Right cardiac atrium (tissue), 5 donors: ENCODE data around the gene ELAVL1. TPM values are rescaled to one million over a fixed set of nuclear protein-coding genes. Genes with fewer than 3 reads are reported as not detected.
A peak's percentile ranks its signal among the peaks of the same experiment; 100 is the strongest.

Source experiments
- ATAC-seq, 2 donors: fragments of 200-7000 bp; cut with Tn5 transposase; one replicate each; pipeline versions ENCODE4 v1.8.0 to v1.9.1; 2020; ENCODE audit warnings: moderate library complexity in 2 of 2, mild to moderate bottlenecking in 1 of 2
- DNase-seq, 3 donors: peaks; one replicate each; pipeline ENCODE4 v3.0.0-alpha.2; 2020
- H3K27ac ChIP-seq: one replicate; pipeline ENCODE4 v1.5.1; 2013; ENCODE audit warnings: mild to moderate bottlenecking, low read length, control low read depth, moderate library complexity
- H3K27me3 ChIP-seq: one replicate; pipeline ENCODE4 v1.6.1; 2013; ENCODE audit not compliant: control insufficient read depth, insufficient read depth
- H3K4me1 ChIP-seq: one replicate; pipeline ENCODE4 v1.6.1; 2013; ENCODE audit warnings: low read length; ENCODE audit not compliant: control insufficient read depth, insufficient read depth
- H3K4me3 ChIP-seq: one replicate; pipeline ENCODE4 v1.5.1; 2013; ENCODE audit warnings: low read length, control low read depth
- H3K9me3 ChIP-seq: one replicate; pipeline ENCODE4 v1.6.1; 2013; ENCODE audit warnings: low read length; ENCODE audit not compliant: control insufficient read depth
- WGBS: extraction: QIAGEN DNeasy Blood & Tissue Kit; methylation state at CpG from one replicate; pipeline ENCODE4 v1.1.7; 2013; 5-methylcytosine and 5-hydroxymethylcytosine counted together
- intact Hi-C, 4 donors: fragments of 100-400 bp; cut with DNase I; formaldehyde crosslinking; loops; one replicate each; pipeline versions ENCODE4 v1.11.0 to v1.14.0; 2022 to 2023
- polyA plus RNA-seq: library from polyadenylated mRNA; stranded (reverse); fragments of 200-250 nt; gene quantifications from one replicate; pipeline ENCODE4 v1.2.3, GENCODE V29; 2013
- total RNA-seq, 4 donors: library from RNA; stranded (reverse); fragmentation: NEBNext Ultra II Directional; extraction: Animal tissue kit (Norgen Biotek cat#: 25700); gene quantifications; one replicate each; pipeline ENCODE4 v1.2.1, GENCODE V29; 2021
- donor health status: healthy with polysubstance abuse.
- donor health status: DM: no; HTN: yes; CAD: no.
- donor health status: DM: no; HTN: no; CAD: no.
- donor health status: DM: no; HTN: yes; CAD: no; lungs with severe emphysema.
- donor health status: DM: yes; HTN: yes; CAD: no.

Gene ELAVL1
- total and polyA plus RNA-seq, 5 donors: 28.4 to 67.5 (median 64.2) TPM

- Histone ChIP-seq H3K4me3 (no peak overlapping the region), H3K27ac (no peak overlapping the region), H3K4me1 (peaks cover 4% of the 10 kb centered on the region), H3K9me3 (no peaks in the 10 kb centered on the region), H3K27me3 (no peaks in the 10 kb centered on the region)
- 74% methylated on average over 12 of the region's 12 CpGs for WGBS
- intact Hi-C loops: loop anchor here in 1 of 4 donors (10.0 kb wide), 1 partner anchor 266 kb away; no protein-coding TSS in a partner anchor
- no peak for DNase-seq
- ATAC-seq: no peak
Observed at GRCh38 chr19:7978179-7978825, 27.1 kb downstream of the ELAVL1 start.

- Histone ChIP-seq H3K27ac (no peak overlapping the region), H3K4me1 (peaks cover 4% of the 10 kb centered on the region), H3K27me3 (no peaks in the 10 kb centered on the region), H3K4me3 (no peak overlapping the region), H3K9me3 (no peaks in the 10 kb centered on the region)
- intact Hi-C loops: loop anchor here in 1 of 4 donors (10.0 kb wide), 1 partner anchor 267 kb away; no protein-coding TSS in a partner anchor
- WGBS: 92% methylated on average over 6 of the region's 6 CpGs
- ATAC-seq (no peak), DNase-seq (no peak)
Observed at GRCh38 chr19:7977723-7978040, 27.8 kb downstream of the ELAVL1 start.

DNA sequence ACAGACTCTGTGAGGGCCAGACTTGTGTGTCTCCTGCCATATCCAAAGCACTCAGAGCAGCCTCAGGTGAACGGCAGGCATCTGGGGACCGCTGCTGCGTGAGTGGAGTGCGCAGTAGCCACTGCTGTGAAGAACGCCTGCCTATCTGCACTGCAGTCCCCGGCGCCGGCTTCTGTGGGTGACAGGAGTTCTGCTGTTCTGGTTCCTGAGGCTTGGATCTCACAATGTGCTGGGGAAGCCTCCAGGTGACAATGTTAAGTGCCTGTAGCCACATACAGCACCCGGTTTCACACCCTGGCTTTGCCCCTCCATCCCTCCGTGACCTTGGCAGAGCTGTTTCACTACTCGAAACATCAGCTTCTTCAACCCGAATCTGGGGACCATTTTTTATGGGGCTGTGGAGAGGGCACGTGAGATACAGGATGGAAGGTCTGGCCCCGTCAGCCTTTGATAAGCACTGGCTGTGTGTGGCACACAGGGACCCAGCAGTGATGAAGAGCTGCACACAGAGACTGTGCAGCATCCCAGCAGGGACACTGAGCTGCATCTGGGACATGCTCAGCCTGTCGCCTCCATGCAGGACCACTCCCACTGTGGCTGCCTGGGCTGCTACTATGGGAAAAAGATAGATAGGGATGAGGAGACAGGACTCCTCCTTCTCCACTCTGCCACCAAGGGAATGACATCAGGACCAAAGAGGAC, 28.3 kb downstream of the ELAVL1 start:
- 83% methylated on average over 15 of the region's 15 CpGs for WGBS
- intact Hi-C loops: loop anchor here in 1 of 4 donors (10.0 kb wide), 1 partner anchor 268 kb away; no protein-coding TSS in a partner anchor
- no peaks in the 10 kb centered on the region for H3K9me3 ChIP-seq
- peaks cover 2% of the 10 kb centered on the region for H3K4me1 ChIP-seq
- H3K27ac ChIP-seq: no peak overlapping the region
- H3K27me3 ChIP-seq: no peaks in the 10 kb centered on the region
- DNase-seq (peak in 1 of 3 donors; percentile 48), ATAC-seq (no peak)
- no peak overlapping the region for H3K4me3 ChIP-seq

DNA sequence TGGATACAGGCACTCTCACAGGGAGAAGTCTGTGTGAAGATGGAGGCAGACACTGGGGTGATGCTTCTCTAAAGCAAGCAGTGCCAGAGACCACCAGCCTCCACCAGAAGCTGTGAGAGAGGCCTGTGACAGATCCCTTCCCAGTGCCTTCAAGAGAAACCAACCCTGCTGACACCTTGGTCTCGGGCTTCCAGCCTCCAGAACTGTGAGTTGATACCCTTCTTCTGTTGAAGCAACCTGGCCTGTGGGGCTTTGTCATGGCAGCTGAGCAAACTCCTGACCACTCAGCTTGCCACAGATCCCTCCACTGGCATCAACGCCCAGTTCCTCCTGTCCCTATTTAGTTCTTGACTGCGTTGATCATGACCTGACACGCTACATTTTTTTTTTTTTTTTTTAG, 29.0 kb downstream of the ELAVL1 start:
- 86% methylated on average over 4 of the region's 4 CpGs for WGBS

DNA sequence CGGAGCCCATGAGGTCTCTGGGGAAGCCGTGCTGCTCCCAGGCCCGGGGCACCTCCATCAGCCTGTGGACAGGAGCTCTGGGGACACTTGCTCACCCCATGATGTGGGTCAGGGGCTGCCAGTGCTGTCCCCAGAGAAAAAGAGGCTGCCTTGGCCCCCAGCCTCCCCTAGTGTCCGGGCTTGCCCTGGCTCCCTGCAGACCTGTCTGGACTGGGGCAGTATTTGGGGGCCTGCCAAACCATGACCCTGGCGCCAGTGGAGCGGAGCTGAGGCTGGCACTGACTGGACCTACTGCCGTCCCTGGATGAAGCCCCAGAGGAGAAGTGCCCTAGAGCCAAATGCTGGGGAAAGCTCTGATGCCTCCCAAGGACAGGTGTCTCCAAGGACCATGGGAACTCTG, 30.4 kb downstream of the ELAVL1 start:
- intact Hi-C loops: loop anchor here in 1 of 4 donors (10.0 kb wide), 1 partner anchor 270 kb away; no protein-coding TSS in a partner anchor

More for the DNA sequence above, 29.0 kb downstream of the ELAVL1 start:
- intact Hi-C loops: loop anchor here in 1 of 4 donors (10.0 kb wide), 1 partner anchor 268 kb away; no protein-coding TSS in a partner anchor
- no peak for DNase-seq
- Histone ChIP-seq H3K4me3 (no peak overlapping the region), H3K27me3 (no peaks in the 10 kb centered on the region), H3K27ac (no peak overlapping the region), H3K9me3 (no peaks in the 10 kb centered on the region), H3K4me1 (no peaks in the 10 kb centered on the region)
- no peak for ATAC-seq

DNA sequence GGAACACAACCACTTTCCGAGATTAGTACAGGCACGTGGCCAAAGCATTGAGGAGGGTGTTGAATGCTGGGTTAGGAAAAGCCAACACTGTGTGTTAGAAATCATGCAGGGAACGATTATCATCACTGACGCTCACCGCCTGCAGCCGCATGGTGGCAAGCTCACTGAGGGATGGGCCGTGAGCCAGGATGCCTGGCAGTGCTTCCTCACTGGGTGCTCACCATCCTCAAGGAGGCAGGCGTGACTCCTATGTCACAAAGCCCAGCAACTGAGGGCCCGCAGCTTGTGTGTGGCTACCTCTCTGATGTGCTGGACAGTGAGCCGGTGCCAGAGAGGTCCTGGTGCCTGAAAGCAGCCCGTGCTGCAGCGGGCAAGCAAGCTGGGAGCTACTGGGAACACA, 31.6 kb downstream of the ELAVL1 start:
- peak; percentile 73 to 89 (median 86) for DNase-seq
- Histone ChIP-seq H3K27ac (peak overlapping the region; percentile 51), H3K9me3 (no peaks in the 10 kb centered on the region), H3K4me3 (no peak overlapping the region), H3K27me3 (no peaks in the 10 kb centered on the region), H3K4me1 (no peaks in the 10 kb centered on the region)
- ATAC-seq: peak; percentile 67
- 71% methylated on average over 12 of the region's 12 CpGs for WGBS
- intact Hi-C loops: loop anchor here in 2 of 4 donors (5.0 to 10.0 kb wide), 2 partner anchors 33 to 271 kb away; partner anchors contain the start of gene ELAVL1 (in 1 of the 2)

More for the DNA sequence above, 30.4 kb downstream of the ELAVL1 start:
- H3K27ac ChIP-seq: peak overlapping the region; percentile 31
- no peaks in the 10 kb centered on the region for H3K4me1 ChIP-seq
- peak; percentile 58 to 85 (median 76) for DNase-seq
- no peaks in the 10 kb centered on the region for H3K27me3 ChIP-seq
- WGBS: 65% methylated on average over 7 of the region's 7 CpGs
- no peak overlapping the region for H3K4me3 ChIP-seq
- ATAC-seq: peak; percentile 43 to 60
- H3K9me3 ChIP-seq: no peaks in the 10 kb centered on the region

DNA sequence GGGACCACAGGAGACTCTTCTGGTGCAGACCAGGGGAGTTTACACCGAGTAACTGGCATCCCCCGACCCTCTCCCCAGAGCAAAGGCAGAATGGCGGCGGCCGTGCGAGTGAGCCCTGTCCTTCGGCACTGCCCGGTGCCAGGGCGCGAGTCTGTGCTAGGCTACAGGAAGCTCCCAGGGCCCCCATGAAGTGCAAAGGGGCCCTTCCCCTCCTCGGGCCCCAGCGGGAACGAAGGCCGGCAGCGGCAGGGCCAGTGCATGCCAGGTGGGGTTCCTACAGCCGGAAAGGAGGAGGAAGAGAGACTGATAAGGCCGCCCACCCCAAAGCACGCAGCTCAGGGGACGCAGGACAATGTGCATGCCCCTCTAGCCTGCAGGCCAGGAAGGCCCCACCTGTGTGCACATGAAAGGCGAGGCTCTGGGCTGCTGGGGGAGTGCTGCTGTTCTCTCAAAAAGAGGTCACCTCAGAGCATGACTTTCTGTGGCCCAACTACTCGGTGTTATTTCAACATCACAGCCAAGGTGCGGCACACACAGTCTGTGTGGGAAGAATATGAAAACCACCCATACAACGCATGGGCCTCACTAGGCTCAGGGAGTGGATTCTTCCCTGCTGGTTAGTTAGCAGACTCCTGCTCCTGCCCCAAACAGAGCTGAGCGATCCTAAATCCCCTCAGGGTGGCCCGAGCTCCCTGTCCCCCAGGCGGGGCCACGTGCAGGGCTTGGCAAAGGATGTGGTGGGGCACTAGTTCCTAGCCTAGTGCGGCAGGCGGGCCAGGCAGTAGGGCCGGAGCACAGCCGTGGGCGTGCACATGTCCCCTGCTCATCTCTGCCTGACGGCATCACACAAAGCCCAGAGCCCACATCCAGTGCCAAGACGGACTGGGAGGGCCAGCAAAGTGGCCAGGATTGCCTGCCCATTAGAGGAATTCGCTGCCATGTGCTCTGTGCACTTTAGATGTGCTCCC, 33.6 kb downstream of the ELAVL1 start:
- WGBS: 68% methylated on average over 35 of the region's 35 CpGs
- Histone ChIP-seq H3K4me1 (no peaks in the 10 kb centered on the region), H3K27ac (no peak overlapping the region), H3K9me3 (no peaks in the 10 kb centered on the region), H3K27me3 (no peaks in the 10 kb centered on the region), H3K4me3 (no peak overlapping the region)
- intact Hi-C loops: loop anchor here in 2 of 4 donors (5.0 to 10.0 kb wide), 2 partner anchors 35 to 273 kb away; partner anchors contain the start of gene ELAVL1 (in 1 of the 2)
- DNase-seq: no peak
- ATAC-seq: peak; percentile 15 to 17

DNA sequence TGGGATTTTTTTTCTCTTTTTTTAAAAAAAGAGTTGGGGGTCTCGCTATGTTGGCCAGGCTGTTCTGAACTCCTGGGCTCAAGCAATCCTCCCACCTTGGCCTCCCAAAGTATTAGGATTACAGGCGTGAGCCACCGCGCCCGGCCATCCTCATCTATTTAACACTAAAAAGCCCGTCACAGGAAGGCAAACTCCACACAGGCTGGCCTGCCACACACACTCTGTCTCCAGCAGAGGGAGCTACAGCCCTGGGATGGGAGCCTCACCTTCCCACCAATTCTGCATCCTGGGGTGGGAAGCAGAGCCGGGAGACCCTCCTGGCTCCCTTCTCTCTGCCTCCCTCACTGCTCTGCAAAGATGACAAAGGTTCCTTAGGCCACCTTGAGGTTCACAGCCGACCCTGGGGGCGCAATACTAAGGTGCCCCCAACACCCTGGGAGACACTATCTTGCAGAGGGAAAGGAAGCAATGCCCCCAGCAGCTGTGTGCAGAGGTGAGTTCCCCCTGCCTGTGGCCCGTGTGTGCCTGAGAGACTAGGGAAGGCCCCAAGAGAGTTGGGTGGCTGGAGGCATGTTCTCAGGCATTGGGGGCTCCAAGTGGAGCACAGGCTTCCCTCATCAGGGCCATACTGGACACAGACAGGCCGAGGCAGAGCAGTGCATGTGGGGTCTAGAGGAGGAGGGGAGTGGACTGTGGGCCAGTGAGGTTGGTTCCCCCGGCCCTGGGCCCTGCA, 34.6 kb downstream of the ELAVL1 start:
- WGBS: 70% methylated on average over 12 of the region's 12 CpGs
- ATAC-seq (no peak), DNase-seq (no peak)
- Histone ChIP-seq H3K27ac (no peak overlapping the region), H3K4me1 (no peaks in the 10 kb centered on the region), H3K27me3 (no peaks in the 10 kb centered on the region), H3K9me3 (no peaks in the 10 kb centered on the region), H3K4me3 (no peak overlapping the region)
- intact Hi-C loops: loop anchor here in 2 of 4 donors (5.0 to 10.0 kb wide), 2 partner anchors 36 to 274 kb away; partner anchors contain the start of gene ELAVL1 (in 1 of the 2)

DNA sequence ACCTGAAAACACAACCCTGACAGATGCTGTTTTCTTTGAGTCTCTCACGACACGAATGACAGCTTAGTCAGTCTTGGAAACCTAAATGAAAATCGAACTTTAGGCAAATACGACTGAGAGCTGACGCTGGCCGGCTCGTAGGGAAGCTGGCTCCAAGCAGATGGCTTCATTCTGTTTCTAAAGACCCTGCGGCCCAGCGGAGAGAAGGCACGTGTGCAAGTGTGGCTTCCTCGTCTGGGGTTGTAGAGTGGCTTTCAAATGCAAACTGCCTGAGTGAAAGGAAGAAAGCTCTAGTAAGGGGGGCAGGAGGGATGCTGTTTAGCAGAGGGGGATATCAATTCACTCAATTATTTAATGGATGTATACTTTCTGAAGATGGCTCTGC, 35.9 kb downstream of the ELAVL1 start:
- 89% methylated on average over 11 of the region's 11 CpGs for WGBS
- Histone ChIP-seq H3K4me1 (no peaks in the 10 kb centered on the region), H3K27me3 (no peaks in the 10 kb centered on the region), H3K4me3 (no peak overlapping the region), H3K27ac (no peak overlapping the region), H3K9me3 (no peaks in the 10 kb centered on the region)
- ATAC-seq (no peak), DNase-seq (peak in 1 of 3 donors; percentile 1)
- intact Hi-C loops: loop anchor here in 1 of 4 donors (5.0 to 10.0 kb wide), 2 partner anchors 33 to 185 kb away; no protein-coding TSS in a partner anchor
